BJ (cell line): ENCODE data around the gene THAP11. TPM values are rescaled to one million over a fixed set of nuclear protein-coding genes. Genes with fewer than 3 reads are reported as not detected.

ENCODE experiments used
- CTCF ChIA-PET: fragments of 350-600 bp; formaldehyde crosslinking; extraction: SDS; loops from one replicate; lab custom pipeline; 2021; ENCODE audit warnings: antibody characterized with exemption, inconsistent platforms; lab: Yijun Ruan, JAX
- POLR2A ChIA-PET: fragments of 300-600 bp; sonication (Branson Sonifier 250); formaldehyde crosslinking; extraction: SDS; loops from one replicate; lab custom pipeline; 2021; ENCODE audit warnings: antibody characterized with exemption; lab: Charles Lee
- DNase-seq: peaks from one replicate; pipeline ENCODE4 v3.0.0-alpha.2; 2011; ENCODE audit warnings: low read depth
- H3K27me3 ChIP-seq: 2 replicates; pipeline ENCODE4 v1.6.0; 2011; ENCODE audit warnings: low read length; ENCODE audit not compliant: control insufficient read depth, insufficient read depth
- H3K36me3 ChIP-seq: 2 replicates; pipeline ENCODE4 v1.5.1; 2011; ENCODE audit warnings: low read length; ENCODE audit not compliant: control insufficient read depth, insufficient read depth
- H3K4me3 ChIP-seq: 2 replicates; pipeline ENCODE4 v1.5.1; 2011; ENCODE audit warnings: low read depth, mild to moderate bottlenecking, control low read depth, low read length
- polyA plus RNA-seq: library from polyadenylated mRNA; depleted of rRNA; stranded (reverse); fragments of >200 nt; gene quantifications from 2 replicates; pipeline ENCODE4 v1.2.3, GENCODE V29; 2011
- TF ChIP-seq, protein P1 (sequence below): IDR thresholded peaks from 2 replicates; pipeline ENCODE4 v1.5.1; 2011; ENCODE audit warnings: low read depth, mild to moderate bottlenecking, control low read depth, inconsistent platforms, low read length, moderate library complexity; ENCODE audit not compliant: insufficient read depth

THAP11 gene
- polyA plus RNA-seq, 1 experiment: 25.8 TPM

- TF ChIP-seq, protein P1, sequence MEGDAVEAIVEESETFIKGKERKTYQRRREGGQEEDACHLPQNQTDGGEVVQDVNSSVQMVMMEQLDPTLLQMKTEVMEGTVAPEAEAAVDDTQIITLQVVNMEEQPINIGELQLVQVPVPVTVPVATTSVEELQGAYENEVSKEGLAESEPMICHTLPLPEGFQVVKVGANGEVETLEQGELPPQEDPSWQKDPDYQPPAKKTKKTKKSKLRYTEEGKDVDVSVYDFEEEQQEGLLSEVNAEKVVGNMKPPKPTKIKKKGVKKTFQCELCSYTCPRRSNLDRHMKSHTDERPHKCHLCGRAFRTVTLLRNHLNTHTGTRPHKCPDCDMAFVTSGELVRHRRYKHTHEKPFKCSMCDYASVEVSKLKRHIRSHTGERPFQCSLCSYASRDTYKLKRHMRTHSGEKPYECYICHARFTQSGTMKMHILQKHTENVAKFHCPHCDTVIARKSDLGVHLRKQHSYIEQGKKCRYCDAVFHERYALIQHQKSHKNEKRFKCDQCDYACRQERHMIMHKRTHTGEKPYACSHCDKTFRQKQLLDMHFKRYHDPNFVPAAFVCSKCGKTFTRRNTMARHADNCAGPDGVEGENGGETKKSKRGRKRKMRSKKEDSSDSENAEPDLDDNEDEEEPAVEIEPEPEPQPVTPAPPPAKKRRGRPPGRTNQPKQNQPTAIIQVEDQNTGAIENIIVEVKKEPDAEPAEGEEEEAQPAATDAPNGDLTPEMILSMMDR: no peak
- Histone ChIP-seq H3K27me3 (no peaks in the 10 kb centered on the region), H3K4me3 (no peak overlapping the region), H3K36me3 (peaks cover 11% of the 10 kb centered on the region)
- ChIA-PET POLR2A (no interaction called here), CTCF (interaction anchor here (1.0 to 1.1 kb wide), 2 partner anchors 11 to 136 kb away, joined by 3 to 4 read pairs; no protein-coding TSS in a partner anchor)
- DNase-seq: no peak
Measured at GRCh38 chr16:67803894-67804293, 38.2 kb upstream of the THAP11 start.

DNA sequence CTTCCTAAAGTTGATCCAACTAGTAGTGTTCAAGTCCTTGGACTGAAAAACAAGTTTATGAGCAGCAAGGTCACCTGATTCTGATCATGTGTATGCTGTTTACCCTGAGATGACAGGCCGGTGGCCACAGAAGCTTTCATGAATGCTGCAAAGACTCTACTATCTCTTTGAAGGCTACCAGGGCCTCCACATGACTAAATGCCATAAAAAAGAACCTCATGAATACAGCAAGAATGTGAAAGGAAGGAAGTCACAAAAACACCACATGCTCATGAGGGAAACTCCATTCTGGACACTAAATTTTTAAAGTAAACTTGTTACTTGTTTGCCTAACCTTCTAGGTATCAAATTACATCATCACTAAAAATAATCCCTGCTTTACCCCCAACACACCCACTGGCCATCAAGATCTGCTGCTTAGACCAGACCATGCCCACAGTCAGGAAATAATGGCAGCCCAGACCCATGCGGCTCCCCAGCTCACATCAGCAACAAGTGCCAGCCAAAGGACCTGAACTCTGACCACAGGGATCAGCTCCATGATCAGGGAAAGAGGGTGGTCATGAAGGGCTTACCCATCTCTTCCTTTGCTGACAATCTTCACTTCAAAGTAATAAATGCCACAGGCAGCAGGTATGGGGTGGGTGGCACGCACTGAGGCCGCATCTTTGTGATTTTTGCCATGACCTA, 37.1 kb upstream of the THAP11 start:
- ChIA-PET POLR2A (interaction anchor here (0.5 kb wide), 1 partner anchor 25 kb away, joined by 3 read pairs; no protein-coding TSS in a partner anchor), CTCF (interaction anchor here (1.0 kb wide), 1 partner anchor 10 kb away, joined by 4 read pairs; no protein-coding TSS in a partner anchor)
- TF ChIP-seq, protein P1: no peak
- H3K27me3 ChIP-seq: no peaks in the 10 kb centered on the region
- peak overlapping the region; percentile 84 for H3K4me3 ChIP-seq
- H3K36me3 ChIP-seq: peaks cover 11% of the 10 kb centered on the region
- DNase-seq: no peak

GRCh38 chr16:67805718-67806427, 36.2 kb upstream of the THAP11 start:
- DNase-seq: no peak
- Histone ChIP-seq H3K36me3 (peaks cover 6% of the 10 kb centered on the region), H3K4me3 (peak overlapping the region; percentile 84), H3K27me3 (no peaks in the 10 kb centered on the region)
- TF ChIP-seq, protein P1: no peak
- ChIA-PET CTCF (interaction anchor here (0.6 to 3.1 kb wide), 9 partner anchors 10 to 290 kb away, joined by 3 to 50 read pairs (median 4); partner anchors contain the start of genes C16orf86 and ENKD1), POLR2A (interaction anchor here (0.5 to 1.0 kb wide), 2 partner anchors 23 to 146 kb away, joined by 3 to 6 read pairs; partner anchors contain the start of gene ACD)

GRCh38 chr16:67806428-67807147, 35.5 kb upstream of the THAP11 start, which contains the start of the genes RANBP10 and TSNAXIP1:
RANBP10 (minus strand) TSS chr16:67806560; CDS start chr16:67806536, 24 bp downstream.
TSNAXIP1 (plus strand) TSS chr16:67806889; CDS start chr16:67807150, 261 bp downstream.
- no peaks in the 10 kb centered on the region for H3K27me3 ChIP-seq
- TF ChIP-seq, protein P1: no peak
- ChIA-PET POLR2A (interaction anchor here (0.5 to 1.0 kb wide), 3 partner anchors 24 to 147 kb away, joined by 3 to 6 read pairs (median 3); partner anchors contain the start of gene ACD), CTCF (interaction anchor here (0.6 to 3.1 kb wide), 11 partner anchors 10 to 291 kb away, joined by 3 to 50 read pairs (median 4); partner anchors contain the start of genes C16orf86 and ENKD1)
- peak within 1 kb of the TSS; percentile 84 for H3K4me3 ChIP-seq
- DNase-seq: peak; percentile 99
- H3K36me3 ChIP-seq: peaks cover 3% of the 10 kb centered on the region
